GM13977 (cell line): Measurements from ENCODE around the gene EPHA6.

Source experiments
- DNase-seq: peaks from one replicate; pipeline ENCODE4 v3.0.0; 2012; ENCODE audit warnings: low spot score
- CTCF ChIP-seq: IDR thresholded peaks from 2 replicates; pipeline ENCODE4 v1.5.1; 2012; ENCODE audit warnings: mild to moderate bottlenecking, control low read depth; ENCODE audit not compliant: insufficient read depth; ENCODE audit errors: extremely low read depth, missing control alignments
- in situ Hi-C: fragments of 300-500 bp; cut with MboI; formaldehyde crosslinking; loops from one replicate; pipeline ENCODE4 v1.12.0; 2022; ENCODE audit warnings: low sequenced_read_pairs, low pct_unique_long_range_greater_than_20kb, mixed read lengths, inconsistent platforms; ENCODE audit not compliant: unreplicated experiment

Gene EPHA6

GRCh38 chr3:97487587-97487986 lies 673.2 kb downstream of the EPHA6 start:
- in situ Hi-C loops: no loop called here
- no peak for DNase-seq
- TF ChIP-seq CTCF: no peak

DNA sequence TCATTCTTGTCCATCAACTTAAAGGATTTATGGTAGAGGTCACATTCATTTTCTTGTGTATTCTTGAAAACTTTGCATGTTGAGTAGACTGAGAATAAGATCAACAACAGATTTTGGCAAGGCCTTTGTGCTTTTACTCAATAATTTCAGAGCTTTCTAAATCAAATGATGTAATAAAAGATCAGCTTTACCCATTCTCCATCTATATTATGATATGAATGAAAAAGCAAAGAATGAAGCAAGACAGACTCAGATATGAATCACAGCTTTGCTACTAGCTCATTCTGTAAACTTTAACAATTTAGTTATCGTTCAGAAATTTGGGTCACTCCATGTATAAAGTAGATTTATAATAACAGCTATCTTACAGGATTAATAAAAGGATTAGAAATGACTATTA lies 674.3 kb downstream of the EPHA6 start:
- DNase-seq: no peak
- TF ChIP-seq CTCF: no peak
- in situ Hi-C loops: no loop called here

GRCh38 chr3:97495896-97496295 lies 681.5 kb downstream of the EPHA6 start:
- TF ChIP-seq CTCF: no peak
- in situ Hi-C loops: no loop called here

GRCh38 chr3:97497138-97497537 lies 682.7 kb downstream of the EPHA6 start:
- TF ChIP-seq CTCF: no peak
- in situ Hi-C loops: no loop called here
- no peak for DNase-seq

More at GRCh38 chr3:97495896-97496295, 681.5 kb downstream of the EPHA6 start:
- DNase-seq: no peak

DNA sequence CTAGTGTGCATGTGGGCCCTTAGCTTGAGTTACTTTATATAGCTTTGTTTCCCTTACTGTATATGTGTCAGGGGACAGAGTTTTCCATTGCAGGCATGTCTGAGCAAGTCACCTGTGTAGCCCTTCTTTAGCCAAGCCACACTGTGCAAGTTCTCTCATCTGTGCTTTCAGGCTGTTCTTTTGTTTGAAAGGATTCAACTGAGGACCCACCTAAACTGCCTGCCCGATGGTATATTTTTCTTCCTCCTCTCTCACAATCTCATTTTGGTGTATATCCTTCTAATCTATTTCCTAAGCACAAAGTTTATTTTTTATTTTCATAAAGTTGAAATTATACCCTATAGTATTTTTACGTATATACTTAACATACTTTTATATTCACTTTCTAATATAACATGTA lies 690.1 kb downstream of the EPHA6 start:
- in situ Hi-C loops: no loop called here
- DNase-seq: no peak
- TF ChIP-seq CTCF: no peak

DNA sequence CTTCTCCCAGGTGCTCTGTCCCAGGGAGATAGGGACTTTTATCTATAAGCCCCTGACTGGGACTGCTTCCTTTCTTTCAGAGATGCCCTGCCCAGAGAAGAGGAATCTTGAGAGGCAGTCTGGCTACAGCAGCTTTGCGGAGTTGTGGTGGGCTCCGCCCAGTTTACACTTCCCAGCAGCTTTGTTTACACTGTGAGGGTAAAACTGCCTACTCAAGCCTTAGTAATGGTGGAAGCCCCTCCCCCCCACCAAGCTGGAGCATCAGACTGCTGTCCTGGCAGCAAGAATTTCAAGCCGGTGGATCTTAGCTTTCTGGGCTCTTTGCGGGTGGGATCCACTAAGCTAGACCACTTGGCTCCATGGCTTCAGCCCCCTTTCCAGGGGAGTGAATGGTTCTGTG lies 696.4 kb downstream of the EPHA6 start:
- in situ Hi-C loops: no loop called here
- no peak for TF ChIP-seq CTCF
- no peak for DNase-seq

DNA sequence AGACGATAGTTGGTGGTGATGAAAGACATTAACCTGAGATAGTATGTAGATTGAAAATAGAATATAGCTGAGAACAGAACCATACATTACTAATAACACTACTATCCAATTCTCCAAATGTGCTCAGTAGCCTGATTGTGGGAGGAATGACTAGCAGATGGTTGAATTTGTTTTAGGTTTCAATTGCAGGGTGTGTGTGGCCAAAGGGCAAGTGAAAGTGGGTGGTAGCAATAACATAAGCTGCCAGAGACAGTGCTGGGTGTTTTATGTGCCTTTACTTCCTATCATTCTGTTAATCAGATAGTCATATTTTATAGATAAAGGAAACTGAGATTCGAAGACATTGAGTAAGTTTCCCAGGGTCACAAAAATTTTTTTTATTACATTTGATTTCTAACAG lies 700.7 kb downstream of the EPHA6 start:
- in situ Hi-C loops: no loop called here
- no peak for TF ChIP-seq CTCF
- DNase-seq: no peak
